HepG2 (cell line): ENCODE measurements around the gene KLC4.

ENCODE experiments used
- BHLHE40 ChIP-seq: IDR thresholded peaks from 2 replicates; pipeline ENCODE4 v1.6.1; 2011; ENCODE audit warnings: low read length, improper control_type of control experiment
- CCAR2 ChIP-seq: fragments of 200-400 bp; formaldehyde crosslinking; optimal IDR thresholded peaks from 2 replicates; pipeline ENCODE3; 2018; ENCODE audit warnings: low read depth, mild to moderate bottlenecking, low read length, moderate library complexity
- KLF13 ChIP-seq: sonication (generic); formaldehyde crosslinking; IDR thresholded peaks from 2 replicates; pipeline ENCODE4 v1.4.0; 2020; ENCODE audit warnings: mild to moderate bottlenecking, missing genetic modification reagents
- POLR2AphosphoS5 ChIP-seq: IDR thresholded peaks from 2 replicates; pipeline ENCODE4 v1.6.1; 2012; ENCODE audit warnings: low read depth, low read length
- SMARCE1 ChIP-seq: fragments of 450-650 bp; IDR thresholded peaks from 2 replicates; pipeline ENCODE4 v1.6.1; 2017; ENCODE audit warnings: borderline replicate concordance
- TCF7 ChIP-seq: sonication (generic); IDR thresholded peaks from 2 replicates; pipeline ENCODE4 v1.6.1; 2016; ENCODE audit warnings: antibody characterized with exemption, low read depth
- TF ChIP-seq, protein P1 (sequence below): sonication (generic); formaldehyde crosslinking; conservative IDR thresholded peaks from 2 replicates; pipeline ENCODE4 v1.8.1; 2023; ENCODE audit warnings: missing genetic modification reagents
- TF ChIP-seq, protein P2 (sequence below): sonication (generic); formaldehyde crosslinking; IDR thresholded peaks from 2 replicates; pipeline ENCODE4 v1.5.0; 2020; ENCODE audit warnings: mild to moderate bottlenecking, missing genetic modification reagents, moderate library complexity

DNA sequence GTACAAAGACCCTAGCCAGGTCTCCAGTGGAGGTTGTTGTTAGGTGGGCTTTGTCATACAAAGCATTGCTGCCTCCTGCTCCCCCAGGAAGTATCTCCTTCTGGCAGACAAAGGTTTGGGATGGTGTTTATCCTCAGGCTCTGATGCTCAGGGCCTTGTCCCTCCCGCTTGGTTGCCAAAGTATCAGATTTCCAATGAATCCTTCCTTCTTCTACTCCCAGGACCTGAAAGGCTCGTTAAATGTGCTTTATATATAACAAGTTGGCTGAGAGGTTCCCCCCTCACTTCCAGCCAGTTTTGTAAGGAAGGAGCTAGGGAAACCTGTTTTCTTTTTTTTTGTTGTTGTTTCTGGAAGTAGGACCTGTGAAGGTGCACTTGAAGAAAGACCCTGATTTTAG, 31.1 kb downstream of the KLC4 start:
- no peak for TF ChIP-seq BHLHE40
- TF ChIP-seq POLR2AphosphoS5 = no peak
- TF ChIP-seq, protein P1, sequence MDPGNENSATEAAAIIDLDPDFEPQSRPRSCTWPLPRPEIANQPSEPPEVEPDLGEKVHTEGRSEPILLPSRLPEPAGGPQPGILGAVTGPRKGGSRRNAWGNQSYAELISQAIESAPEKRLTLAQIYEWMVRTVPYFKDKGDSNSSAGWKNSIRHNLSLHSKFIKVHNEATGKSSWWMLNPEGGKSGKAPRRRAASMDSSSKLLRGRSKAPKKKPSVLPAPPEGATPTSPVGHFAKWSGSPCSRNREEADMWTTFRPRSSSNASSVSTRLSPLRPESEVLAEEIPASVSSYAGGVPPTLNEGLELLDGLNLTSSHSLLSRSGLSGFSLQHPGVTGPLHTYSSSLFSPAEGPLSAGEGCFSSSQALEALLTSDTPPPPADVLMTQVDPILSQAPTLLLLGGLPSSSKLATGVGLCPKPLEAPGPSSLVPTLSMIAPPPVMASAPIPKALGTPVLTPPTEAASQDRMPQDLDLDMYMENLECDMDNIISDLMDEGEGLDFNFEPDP (CRISPR knock-in tag) = no peak
- TF ChIP-seq SMARCE1 = no peak
- no peak for TF ChIP-seq KLF13 (CRISPR knock-in tag)
- TF ChIP-seq TCF7 = no peak
- TF ChIP-seq CCAR2 = no peak
- TF ChIP-seq, protein P2, sequence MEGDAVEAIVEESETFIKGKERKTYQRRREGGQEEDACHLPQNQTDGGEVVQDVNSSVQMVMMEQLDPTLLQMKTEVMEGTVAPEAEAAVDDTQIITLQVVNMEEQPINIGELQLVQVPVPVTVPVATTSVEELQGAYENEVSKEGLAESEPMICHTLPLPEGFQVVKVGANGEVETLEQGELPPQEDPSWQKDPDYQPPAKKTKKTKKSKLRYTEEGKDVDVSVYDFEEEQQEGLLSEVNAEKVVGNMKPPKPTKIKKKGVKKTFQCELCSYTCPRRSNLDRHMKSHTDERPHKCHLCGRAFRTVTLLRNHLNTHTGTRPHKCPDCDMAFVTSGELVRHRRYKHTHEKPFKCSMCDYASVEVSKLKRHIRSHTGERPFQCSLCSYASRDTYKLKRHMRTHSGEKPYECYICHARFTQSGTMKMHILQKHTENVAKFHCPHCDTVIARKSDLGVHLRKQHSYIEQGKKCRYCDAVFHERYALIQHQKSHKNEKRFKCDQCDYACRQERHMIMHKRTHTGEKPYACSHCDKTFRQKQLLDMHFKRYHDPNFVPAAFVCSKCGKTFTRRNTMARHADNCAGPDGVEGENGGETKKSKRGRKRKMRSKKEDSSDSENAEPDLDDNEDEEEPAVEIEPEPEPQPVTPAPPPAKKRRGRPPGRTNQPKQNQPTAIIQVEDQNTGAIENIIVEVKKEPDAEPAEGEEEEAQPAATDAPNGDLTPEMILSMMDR (CRISPR knock-in tag) = no peak
